Erythroblast (primary cell): ENCODE data around the gene DPP7.
"Not testable (repeated sequence)": the region's sequence is repeated elsewhere in the genome, so short reads cannot be mapped to it uniquely, and the experiment has no call there.

Experiments used
- GATA1 ChIP-seq: IDR thresholded peaks from 2 replicates; pipeline ENCODE4 v1.6.1; 2011; ENCODE audit warnings: low read depth, mild to moderate bottlenecking, control low read depth, low read length, moderate library complexity
- POLR2A ChIP-seq: IDR thresholded peaks from 2 replicates; pipeline ENCODE4 v1.6.1; 2011; ENCODE audit warnings: mild to moderate bottlenecking, low read length

GRCh38 chr9:137118092-137118603, 3.6 kb upstream of the DPP7 start:
- TF ChIP-seq POLR2A, GATA1: not testable (repeated sequence)
